HEK293 (cell line): ENCODE results near the gene SETD5.
A peak's percentile ranks its signal among the peaks of the same experiment; 100 is the strongest.

Experiments
- CTCF ChIA-PET: fragments of 350-600 bp; formaldehyde crosslinking; extraction: SDS; loops from one replicate; lab custom pipeline; 2021; ENCODE audit warnings: antibody characterized with exemption; lab: Yijun Ruan, JAX
- POLR2A ChIA-PET: fragments of 300-600 bp; formaldehyde crosslinking; extraction: SDS; loops from one replicate; lab custom pipeline; 2020; ENCODE audit warnings: antibody characterized with exemption, inconsistent platforms; lab: Yijun Ruan, JAX
- H3K27ac ChIP-seq: fragments of 200-500 bp; sonication (Bioruptor generic); 2 replicates; pipeline ENCODE4 v1.5.1; 2014; ENCODE audit warnings: low read depth, low read length, control low read depth, inconsistent platforms; ENCODE audit errors: extremely low read depth
- H3K36me3 ChIP-seq, 2 experiments: fragments of 200-500 bp in 1 of 2; sonication (Bioruptor generic) in 1 of 2; 1 replicate in 1 of 2; 2 replicates in 1 of 2; pipeline ENCODE4 v1.5.1; 2014 to 2017; ENCODE audit warnings: inconsistent platforms in 2 of 2, low read length in 2 of 2; ENCODE audit not compliant: control insufficient read depth in 2 of 2, insufficient read depth in 1 of 2
- H3K4me1 ChIP-seq: fragments of 200-500 bp; sonication (Bioruptor generic); 2 replicates; pipeline ENCODE4 v1.5.1; 2014; ENCODE audit warnings: mild to moderate bottlenecking, low read length, inconsistent platforms; ENCODE audit not compliant: control insufficient read depth, insufficient read depth
- H3K4me3 ChIP-seq: 2 replicates; pipeline ENCODE4 v1.5.1; 2011; ENCODE audit warnings: low read depth, mild to moderate bottlenecking, control low read depth, low read length, moderate library complexity
- H3K9me3 ChIP-seq: fragments of 200-500 bp; sonication (Bioruptor generic); 2 replicates; pipeline ENCODE4 v1.5.1; 2014; ENCODE audit warnings: low read depth, low read length, inconsistent platforms; ENCODE audit not compliant: control insufficient read depth, insufficient read depth
- KLF8 ChIP-seq: fragments of 450-650 bp; formaldehyde crosslinking; IDR thresholded peaks from 2 replicates; pipeline ENCODE4 v1.5.1; 2016; ENCODE audit warnings: missing biosample characterization, missing genetic modification characterization
- OVOL3 ChIP-seq: fragments of 450-650 bp; formaldehyde crosslinking; IDR thresholded peaks from 2 replicates; pipeline ENCODE4 v1.5.1; 2016; ENCODE audit warnings: missing biosample characterization, missing genetic modification characterization
- REPIN1 ChIP-seq: fragments of 450-650 bp; formaldehyde crosslinking; IDR thresholded peaks from 2 replicates; pipeline ENCODE4 v1.5.1; 2017; ENCODE audit warnings: missing biosample characterization, missing genetic modification characterization, low read depth
- TRIM28 ChIP-seq: IDR thresholded peaks from 2 replicates; pipeline ENCODE4 v1.6.1; 2011; ENCODE audit warnings: low read length, control low read depth, borderline replicate concordance
- WT1 ChIP-seq: fragments of 450-650 bp; formaldehyde crosslinking; IDR thresholded peaks from 2 replicates; pipeline ENCODE4 v1.5.1; 2016; ENCODE audit warnings: missing biosample characterization, missing genetic modification characterization
- ZFHX2 ChIP-seq: fragments of 450-650 bp; formaldehyde crosslinking; conservative IDR thresholded peaks from 2 replicates; pipeline ENCODE4 v1.5.1; 2016; ENCODE audit warnings: missing biosample characterization, missing genetic modification characterization
- ZIC2 ChIP-seq: fragments of 450-650 bp; formaldehyde crosslinking; IDR thresholded peaks from 2 replicates; pipeline ENCODE4 v1.5.1; 2016; ENCODE audit warnings: missing biosample characterization, missing genetic modification characterization
- ZNF112 ChIP-seq: fragments of 450-650 bp; formaldehyde crosslinking; IDR thresholded peaks from 2 replicates; pipeline ENCODE4 v1.5.0; 2017; ENCODE audit warnings: missing biosample characterization, missing genetic modification characterization
- ZNF114 ChIP-seq: fragments of 450-650 bp; formaldehyde crosslinking; IDR thresholded peaks from 2 replicates; pipeline ENCODE4 v1.5.0; 2017; ENCODE audit warnings: missing biosample characterization, missing genetic modification characterization
- ZNF121 ChIP-seq: fragments of 450-650 bp; formaldehyde crosslinking; IDR thresholded peaks from 2 replicates; pipeline ENCODE4 v1.5.1; 2016; ENCODE audit warnings: missing biosample characterization, missing genetic modification characterization
- ZNF2 ChIP-seq: fragments of 450-650 bp; formaldehyde crosslinking; IDR thresholded peaks from 2 replicates; pipeline ENCODE4 v1.5.1; 2016; ENCODE audit warnings: missing biosample characterization, missing genetic modification characterization
- ZNF214 ChIP-seq: fragments of 450-650 bp; formaldehyde crosslinking; IDR thresholded peaks from 2 replicates; pipeline ENCODE4 v1.5.1; 2017; ENCODE audit warnings: missing biosample characterization, mild to moderate bottlenecking, missing genetic modification characterization, borderline replicate concordance
- ZNF266 ChIP-seq: fragments of 450-650 bp; formaldehyde crosslinking; IDR thresholded peaks from 2 replicates; pipeline ENCODE4 v1.5.1; 2016; ENCODE audit warnings: missing biosample characterization, missing genetic modification characterization, low read depth
- ZNF366 ChIP-seq: fragments of 450-650 bp; formaldehyde crosslinking; conservative IDR thresholded peaks from 2 replicates; pipeline ENCODE4 v1.5.1; 2016; ENCODE audit warnings: missing biosample characterization, missing genetic modification characterization
- ZNF623 ChIP-seq: fragments of 450-650 bp; formaldehyde crosslinking; IDR thresholded peaks from 2 replicates; pipeline ENCODE4 v1.5.1; 2016; ENCODE audit warnings: missing biosample characterization, missing genetic modification characterization
- ZNF677 ChIP-seq: fragments of 450-650 bp; IDR thresholded peaks from 2 replicates; pipeline ENCODE4 v1.5.0; 2018; ENCODE audit warnings: missing biosample characterization, mild to moderate bottlenecking, missing genetic modification characterization, moderate library complexity
- ZNF768 ChIP-seq: fragments of 450-650 bp; formaldehyde crosslinking; IDR thresholded peaks from 2 replicates; pipeline ENCODE4 v1.5.1; 2018; ENCODE audit warnings: missing biosample characterization, mild to moderate bottlenecking, missing genetic modification characterization
- ZNF843 ChIP-seq: fragments of 450-650 bp; formaldehyde crosslinking; IDR thresholded peaks from 2 replicates; pipeline ENCODE4 v1.5.1; 2016; ENCODE audit warnings: missing biosample characterization, missing genetic modification characterization
- TF ChIP-seq, protein P1 (sequence below): fragments of 450-650 bp; formaldehyde crosslinking; conservative IDR thresholded peaks from 2 replicates; pipeline ENCODE4 v1.5.1; 2016; ENCODE audit warnings: low read depth, missing biosample characterization, missing genetic modification characterization
- TF ChIP-seq, protein P2 (sequence below): fragments of 450-650 bp; formaldehyde crosslinking; IDR thresholded peaks from 2 replicates; pipeline ENCODE4 v1.5.1; 2016; ENCODE audit warnings: missing biosample characterization, missing genetic modification characterization
- TF ChIP-seq, protein P3 (sequence below): fragments of 450-650 bp; formaldehyde crosslinking; IDR thresholded peaks from 2 replicates; pipeline ENCODE4; 2016; ENCODE audit warnings: missing biosample characterization, missing genetic modification characterization
- TF ChIP-seq, protein P4 (sequence below): fragments of 450-650 bp; formaldehyde crosslinking; optimal IDR thresholded peaks from 2 replicates; pipeline ENCODE3; 2016; ENCODE audit warnings: missing biosample characterization, mild to moderate bottlenecking, missing genetic modification characterization
- TF ChIP-seq, protein P5 (sequence below): fragments of 450-650 bp; formaldehyde crosslinking; IDR thresholded peaks from 2 replicates; pipeline ENCODE4 v1.5.1; 2017; ENCODE audit warnings: missing biosample characterization, missing genetic modification characterization

The SETD5 gene

DNA sequence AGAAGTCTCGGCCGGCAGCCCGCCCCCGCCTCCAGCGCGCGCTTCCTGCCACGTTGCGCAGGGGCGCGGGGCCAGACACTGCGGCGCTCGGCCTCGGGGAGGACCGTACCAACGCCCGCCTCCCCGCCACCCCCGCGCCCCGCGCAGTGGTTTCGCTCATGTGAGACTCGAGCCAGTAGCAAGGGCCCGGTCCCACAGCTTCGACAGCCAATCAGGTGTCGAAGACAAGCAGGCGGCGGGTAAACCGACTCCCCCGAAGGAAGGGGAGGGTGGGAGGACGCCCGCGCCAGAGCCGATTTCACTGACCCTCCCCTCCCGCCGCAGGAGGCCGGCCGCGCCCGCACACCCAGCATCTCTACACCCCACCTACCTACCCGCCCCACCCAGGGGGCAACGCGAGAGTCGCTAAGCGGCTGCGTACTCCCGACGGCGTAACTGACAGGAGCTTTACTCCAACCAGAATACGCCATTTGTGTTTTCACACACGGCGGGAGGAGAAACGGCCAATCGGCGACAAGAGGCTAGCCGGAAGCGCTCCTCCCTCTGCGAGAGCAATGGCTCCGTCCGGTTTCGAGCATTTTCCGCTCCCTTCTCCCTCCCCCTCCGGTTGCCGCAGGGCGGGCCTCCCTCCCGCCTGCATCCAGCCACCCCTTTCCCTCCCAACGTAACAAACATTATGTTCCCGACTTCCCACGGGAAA lies 633 bp upstream of the SETD5 start (continued):
- TF ChIP-seq ZNF768 (no peak), KLF8 (tag by site-specific recombination) (peak; percentile 98), ZNF114 (no peak), TRIM28 (no peak), ZNF2 (tag by site-specific recombination) (0 out of 2 replicates have a peak, but pooled peaks have one; percentile 61), ZNF366 (peak; percentile 65), OVOL3 (tag by site-specific recombination) (no peak), ZNF214 (tag by site-specific recombination) (no peak)
- TF ChIP-seq, protein P1, sequence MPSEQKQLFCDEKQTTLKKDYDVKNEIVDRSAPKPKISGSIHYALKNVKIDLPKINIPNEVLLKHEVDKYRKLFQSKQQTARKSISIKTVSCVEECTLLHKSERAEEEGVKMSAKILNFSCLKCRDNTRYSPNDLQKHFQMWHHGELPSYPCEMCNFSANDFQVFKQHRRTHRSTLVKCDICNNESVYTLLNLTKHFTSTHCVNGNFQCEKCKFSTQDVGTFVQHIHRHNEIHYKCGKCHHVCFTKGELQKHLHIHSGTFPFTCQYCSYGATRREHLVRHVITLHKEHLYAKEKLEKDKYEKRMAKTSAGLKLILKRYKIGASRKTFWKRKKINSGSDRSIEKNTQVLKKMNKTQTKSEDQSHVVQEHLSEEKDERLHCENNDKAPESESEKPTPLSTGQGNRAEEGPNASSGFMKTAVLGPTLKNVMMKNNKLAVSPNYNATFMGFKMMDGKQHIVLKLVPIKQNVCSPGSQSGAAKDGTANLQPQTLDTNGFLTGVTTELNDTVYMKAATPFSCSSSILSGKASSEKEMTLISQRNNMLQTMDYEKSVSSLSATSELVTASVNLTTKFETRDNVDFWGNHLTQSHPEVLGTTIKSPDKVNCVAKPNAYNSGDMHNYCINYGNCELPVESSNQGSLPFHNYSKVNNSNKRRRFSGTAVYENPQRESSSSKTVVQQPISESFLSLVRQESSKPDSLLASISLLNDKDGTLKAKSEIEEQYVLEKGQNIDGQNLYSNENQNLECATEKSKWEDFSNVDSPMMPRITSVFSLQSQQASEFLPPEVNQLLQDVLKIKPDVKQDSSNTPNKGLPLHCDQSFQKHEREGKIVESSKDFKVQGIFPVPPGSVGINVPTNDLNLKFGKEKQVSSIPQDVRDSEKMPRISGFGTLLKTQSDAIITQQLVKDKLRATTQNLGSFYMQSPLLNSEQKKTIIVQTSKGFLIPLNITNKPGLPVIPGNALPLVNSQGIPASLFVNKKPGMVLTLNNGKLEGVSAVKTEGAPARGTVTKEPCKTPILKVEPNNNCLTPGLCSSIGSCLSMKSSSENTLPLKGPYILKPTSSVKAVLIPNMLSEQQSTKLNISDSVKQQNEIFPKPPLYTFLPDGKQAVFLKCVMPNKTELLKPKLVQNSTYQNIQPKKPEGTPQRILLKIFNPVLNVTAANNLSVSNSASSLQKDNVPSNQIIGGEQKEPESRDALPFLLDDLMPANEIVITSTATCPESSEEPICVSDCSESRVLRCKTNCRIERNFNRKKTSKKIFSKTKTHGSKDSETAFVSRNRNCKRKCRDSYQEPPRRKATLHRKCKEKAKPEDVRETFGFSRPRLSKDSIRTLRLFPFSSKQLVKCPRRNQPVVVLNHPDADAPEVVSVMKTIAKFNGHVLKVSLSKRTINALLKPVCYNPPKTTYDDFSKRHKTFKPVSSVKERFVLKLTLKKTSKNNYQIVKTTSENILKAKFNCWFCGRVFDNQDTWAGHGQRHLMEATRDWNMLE (tag by site-specific recombination): peak; percentile 59

DNA sequence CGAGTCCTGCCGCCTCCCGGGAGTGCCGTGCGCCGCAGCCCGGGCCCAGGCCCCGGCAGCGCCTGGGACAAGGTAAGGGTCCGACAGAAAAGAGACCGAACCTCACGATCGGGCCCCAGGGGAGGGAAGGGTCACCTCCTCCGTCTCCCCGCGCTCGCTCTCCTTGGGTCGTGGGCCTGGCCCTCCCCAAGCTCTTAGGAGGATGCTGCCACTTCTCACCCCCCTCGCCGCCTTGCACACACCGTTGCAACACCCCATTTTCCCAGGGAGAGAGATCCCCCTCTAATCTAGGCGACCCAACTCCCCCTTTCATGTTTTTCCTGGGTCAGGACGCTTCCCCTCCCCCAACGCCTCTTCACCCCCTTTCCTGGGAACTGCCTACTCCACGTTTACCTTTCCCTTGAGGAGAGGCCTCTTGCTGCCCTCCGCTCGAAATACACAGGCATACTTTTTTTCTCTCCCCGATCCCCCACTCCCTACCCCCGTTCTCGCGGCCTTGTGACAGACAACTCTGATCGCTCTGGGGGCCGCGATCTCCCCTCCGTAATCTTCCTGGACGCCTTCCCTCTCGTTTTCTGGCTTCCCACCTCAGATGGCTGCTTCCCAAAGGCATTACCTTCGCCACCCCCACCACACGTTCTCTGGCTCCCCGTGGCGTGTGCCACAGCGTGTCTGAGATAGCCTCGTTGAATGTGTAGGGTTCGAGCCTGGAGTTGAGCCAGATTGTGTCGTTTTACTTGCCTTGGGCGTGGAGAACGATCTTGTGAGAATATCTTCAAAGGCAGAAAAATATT lies 688 bp downstream of the SETD5 start:
- Histone ChIP-seq H3K9me3 (no peaks in the 10 kb centered on the region), H3K4me3 (peak overlapping the region; percentile 98), H3K4me1 (peaks cover 32% of the 10 kb centered on the region), H3K27ac (peak overlapping the region; percentile 99), H3K36me3 (peaks cover 9 to 26% of the 10 kb centered on the region in 2 experiments)
- CTCF ChIA-PET: no interaction called here
- POLR2A ChIA-PET: interaction anchor here (0.6 to 5.1 kb wide), 8 partner anchors 14 to 1032 kb away, joined by 3 to 70 read pairs (median 16); partner anchors contain the start of gene THUMPD3
- TF ChIP-seq, protein P2, sequence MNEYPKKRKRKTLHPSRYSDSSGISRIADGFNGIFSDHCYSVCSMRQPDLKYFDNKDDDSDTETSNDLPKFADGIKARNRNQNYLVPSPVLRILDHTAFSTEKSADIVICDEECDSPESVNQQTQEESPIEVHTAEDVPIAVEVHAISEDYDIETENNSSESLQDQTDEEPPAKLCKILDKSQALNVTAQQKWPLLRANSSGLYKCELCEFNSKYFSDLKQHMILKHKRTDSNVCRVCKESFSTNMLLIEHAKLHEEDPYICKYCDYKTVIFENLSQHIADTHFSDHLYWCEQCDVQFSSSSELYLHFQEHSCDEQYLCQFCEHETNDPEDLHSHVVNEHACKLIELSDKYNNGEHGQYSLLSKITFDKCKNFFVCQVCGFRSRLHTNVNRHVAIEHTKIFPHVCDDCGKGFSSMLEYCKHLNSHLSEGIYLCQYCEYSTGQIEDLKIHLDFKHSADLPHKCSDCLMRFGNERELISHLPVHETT (tag by site-specific recombination): peak; percentile 57; the same call in 1 of the 2 replicates
- TF ChIP-seq, protein P3, sequence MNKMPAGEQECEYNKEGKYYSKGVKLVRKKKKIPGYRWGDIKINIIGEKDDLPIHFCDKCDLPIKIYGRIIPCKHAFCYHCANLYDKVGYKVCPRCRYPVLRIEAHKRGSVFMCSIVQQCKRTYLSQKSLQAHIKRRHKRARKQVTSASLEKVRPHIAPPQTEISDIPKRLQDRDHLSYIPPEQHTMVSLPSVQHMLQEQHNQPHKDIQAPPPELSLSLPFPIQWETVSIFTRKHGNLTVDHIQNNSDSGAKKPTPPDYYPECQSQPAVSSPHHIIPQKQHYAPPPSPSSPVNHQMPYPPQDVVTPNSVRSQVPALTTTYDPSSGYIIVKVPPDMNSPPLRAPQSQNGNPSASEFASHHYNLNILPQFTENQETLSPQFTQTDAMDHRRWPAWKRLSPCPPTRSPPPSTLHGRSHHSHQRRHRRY (tag by site-specific recombination): no peak
- TF ChIP-seq ZNF677 (tag by site-specific recombination) (no peak), ZFHX2 (tag by site-specific recombination) (peak; percentile 76), ZNF112 (tag by site-specific recombination) (no peak), KLF8 (tag by site-specific recombination) (peak; percentile 50; the same call in 1 of the 2 replicates), ZNF266 (tag by site-specific recombination) (no peak), ZNF843 (tag by site-specific recombination) (peak; percentile 25), ZNF2 (tag by site-specific recombination) (peak; percentile 64), ZIC2 (tag by site-specific recombination) (peak; percentile 81), WT1 (tag by site-specific recombination) (no peak; the same call in none of the 2 replicates), REPIN1 (no peak), ZNF623 (peak; percentile 25; the same call in 1 of the 2 replicates), ZNF121 (tag by site-specific recombination) (0 out of 2 replicates have a peak, but pooled peaks have one; percentile 9)
- TF ChIP-seq, protein P4, sequence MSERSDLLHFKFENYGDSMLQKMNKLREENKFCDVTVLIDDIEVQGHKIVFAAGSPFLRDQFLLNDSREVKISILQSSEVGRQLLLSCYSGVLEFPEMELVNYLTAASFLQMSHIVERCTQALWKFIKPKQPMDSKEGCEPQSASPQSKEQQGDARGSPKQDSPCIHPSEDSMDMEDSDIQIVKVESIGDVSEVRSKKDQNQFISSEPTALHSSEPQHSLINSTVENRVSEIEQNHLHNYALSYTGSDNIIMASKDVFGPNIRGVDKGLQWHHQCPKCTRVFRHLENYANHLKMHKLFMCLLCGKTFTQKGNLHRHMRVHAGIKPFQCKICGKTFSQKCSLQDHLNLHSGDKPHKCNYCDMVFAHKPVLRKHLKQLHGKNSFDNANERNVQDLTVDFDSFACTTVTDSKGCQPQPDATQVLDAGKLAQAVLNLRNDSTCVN (tag by site-specific recombination): peak; percentile 28
- TF ChIP-seq, protein P5, sequence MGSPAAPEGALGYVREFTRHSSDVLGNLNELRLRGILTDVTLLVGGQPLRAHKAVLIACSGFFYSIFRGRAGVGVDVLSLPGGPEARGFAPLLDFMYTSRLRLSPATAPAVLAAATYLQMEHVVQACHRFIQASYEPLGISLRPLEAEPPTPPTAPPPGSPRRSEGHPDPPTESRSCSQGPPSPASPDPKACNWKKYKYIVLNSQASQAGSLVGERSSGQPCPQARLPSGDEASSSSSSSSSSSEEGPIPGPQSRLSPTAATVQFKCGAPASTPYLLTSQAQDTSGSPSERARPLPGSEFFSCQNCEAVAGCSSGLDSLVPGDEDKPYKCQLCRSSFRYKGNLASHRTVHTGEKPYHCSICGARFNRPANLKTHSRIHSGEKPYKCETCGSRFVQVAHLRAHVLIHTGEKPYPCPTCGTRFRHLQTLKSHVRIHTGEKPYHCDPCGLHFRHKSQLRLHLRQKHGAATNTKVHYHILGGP: no peak
